Astrocyte of the spinal cord (primary cell): ENCODE results near the gene PGA4.

Experiments
- DNase-seq: peaks from one replicate; pipeline ENCODE4 v3.0.0; 2011; ENCODE audit warnings: low read depth, low spot score
- H3K4me3 ChIP-seq: 2 replicates; pipeline ENCODE4 v1.5.1; 2011; ENCODE audit warnings: low read depth, mild to moderate bottlenecking, low read length, moderate library complexity
- CTCF ChIP-seq: IDR thresholded peaks from 2 replicates; pipeline ENCODE4 v1.5.1; 2012; ENCODE audit warnings: low read depth, mild to moderate bottlenecking, low read length, inconsistent platforms
- in situ Hi-C: cut with HindIII; loops from 2 replicates; pipeline ENCODE4 v1.10.0; 2017; ENCODE audit warnings: low sequenced_read_pairs

PGA4 gene

GRCh38 chr11:61181489-61181888, 40.7 kb upstream of the PGA4 start:
- no peak overlapping the region for H3K4me3 ChIP-seq
- in situ Hi-C loops, result no loop called here
- no peak for TF ChIP-seq CTCF
- DNase-seq, result no peak

- no peak for DNase-seq
- H3K4me3 ChIP-seq, result no peak overlapping the region
- TF ChIP-seq CTCF, result no peak
- in situ Hi-C loops, result no loop called here
Measured at GRCh38 chr11:61183645-61184044, 38.5 kb upstream of the PGA4 start.

- TF ChIP-seq CTCF, result no peak
- in situ Hi-C loops, result no loop called here
- no peak for DNase-seq
Measured at GRCh38 chr11:61186504-61186903, 35.6 kb upstream of the PGA4 start.

GRCh38 chr11:61187505-61188130, 34.5 kb upstream of the PGA4 start:
- TF ChIP-seq CTCF, result peak; percentile 95
- DNase-seq, result peak; percentile 75
- in situ Hi-C loops, result no loop called here
- H3K4me3 ChIP-seq, result no peak overlapping the region

More at GRCh38 chr11:61186504-61186903, 35.6 kb upstream of the PGA4 start:
- H3K4me3 ChIP-seq, result no peak overlapping the region

- DNase-seq, result no peak
- in situ Hi-C loops, result no loop called here
- no peak for TF ChIP-seq CTCF
- no peak overlapping the region for H3K4me3 ChIP-seq
Measured at GRCh38 chr11:61189933-61190332, 32.2 kb upstream of the PGA4 start.

GRCh38 chr11:61193596-61193995, 28.6 kb upstream of the PGA4 start:
- no peak overlapping the region for H3K4me3 ChIP-seq
- in situ Hi-C loops, result no loop called here
- no peak for TF ChIP-seq CTCF
- DNase-seq, result no peak
